ENCODE results near the gene MYO1B.

Gene MYO1B

GRCh38 chr2:191311627-191312026 is 66.4 kb downstream of the MYO1B start:
- TF ChIP-seq CTCF (IDR thresholded peaks at IDR 0.05; ENCODE audit: low read depth, low read length) = no peak
- no peak overlapping the region for H3K4me3 ChIP-seq (ENCODE audit: low read depth, low read length)

GRCh38 chr2:191312163-191312562 is 67.0 kb downstream of the MYO1B start:
- no peak overlapping the region for H3K4me3 ChIP-seq (ENCODE audit: low read depth, low read length)
- TF ChIP-seq CTCF (IDR thresholded peaks at IDR 0.05; ENCODE audit: low read depth, low read length) = no peak

- H3K4me3 ChIP-seq (ENCODE audit: low read depth, low read length) = no peak overlapping the region
- TF ChIP-seq CTCF (IDR thresholded peaks at IDR 0.05; ENCODE audit: low read depth, low read length) = no peak
Observed at GRCh38 chr2:191312662-191313061, 67.5 kb downstream of the MYO1B start.

- no peak for TF ChIP-seq CTCF (IDR thresholded peaks at IDR 0.05; ENCODE audit: low read depth, low read length)
- H3K4me3 ChIP-seq (ENCODE audit: low read depth, low read length) = no peak overlapping the region
Observed at GRCh38 chr2:191314697-191315364, 69.6 kb downstream of the MYO1B start.

- no peak overlapping the region for H3K4me3 ChIP-seq (ENCODE audit: low read depth, low read length)
- no peak for TF ChIP-seq CTCF (IDR thresholded peaks at IDR 0.05; ENCODE audit: low read depth, low read length)
Observed at GRCh38 chr2:191315365-191315752, 70.2 kb downstream of the MYO1B start.

GRCh38 chr2:191316246-191316994 is 71.2 kb downstream of the MYO1B start:
- no peak overlapping the region for H3K4me3 ChIP-seq (ENCODE audit: low read depth, low read length)
- TF ChIP-seq CTCF (IDR thresholded peaks at IDR 0.05; ENCODE audit: low read depth, low read length) = no peak

- no peak for TF ChIP-seq CTCF (IDR thresholded peaks at IDR 0.05; ENCODE audit: low read depth, low read length)
- no peak overlapping the region for H3K4me3 ChIP-seq (ENCODE audit: low read depth, low read length)
Observed at GRCh38 chr2:191318037-191318728, 73.0 kb downstream of the MYO1B start.
